ENCODE data around the gene CPT1A. TPM values are rescaled to one million over a fixed set of nuclear protein-coding genes. Genes with fewer than 3 reads are reported as not detected.

CPT1A gene
- total RNA-seq, 1 donor from 2014 or later: 76.3 TPM

DNA sequence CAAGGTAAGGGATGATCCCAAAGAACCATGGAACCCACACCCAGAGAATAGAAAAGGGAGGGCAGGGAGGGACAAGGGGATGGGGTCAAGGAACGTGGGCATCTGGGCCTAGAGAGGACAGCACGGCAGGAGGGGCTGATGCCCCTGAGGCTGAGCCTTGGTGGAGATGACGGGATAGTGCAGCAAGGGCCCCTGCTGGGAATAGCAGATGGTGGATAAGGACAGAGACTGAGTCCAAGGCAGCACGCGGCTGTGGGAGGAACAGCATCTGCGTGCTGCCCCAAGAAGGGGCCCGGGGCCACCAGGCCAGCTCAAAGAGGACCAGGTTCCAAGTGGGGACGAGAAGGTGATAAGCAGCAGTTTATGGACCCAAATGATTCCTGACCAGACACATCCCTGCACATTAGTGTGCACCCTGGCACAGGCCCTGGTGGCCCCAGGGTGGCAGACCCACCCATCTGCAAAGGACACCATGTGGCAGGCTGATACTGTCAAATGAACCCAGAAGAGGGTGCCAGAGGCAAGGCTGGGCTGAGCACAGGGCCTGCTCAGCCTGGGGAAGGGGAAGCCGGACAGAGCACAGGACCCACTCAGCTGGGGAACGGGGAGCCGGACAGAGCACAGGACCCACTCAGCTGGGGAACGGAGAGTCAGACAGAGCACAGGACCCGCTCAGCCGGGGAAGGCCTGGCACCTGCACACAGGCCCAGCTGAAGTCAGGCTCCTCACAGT is 77.6 kb downstream of the CPT1A start:
- Histone ChIP-seq H3K4me1 (no peaks in the 10 kb centered on the region), H3K4me3 (no peak overlapping the region), H3K9me3 (no peaks in the 10 kb centered on the region), H3K36me3 (peaks cover 88 to 95% of the 10 kb centered on the region in 2 donors), H3K27ac (no peak overlapping the region), H3K27me3 (no peaks in the 10 kb centered on the region)
- no peak for DNase-seq (ENCODE audit: low spot score in 2 of 2)
- TF ChIP-seq, protein P1, sequence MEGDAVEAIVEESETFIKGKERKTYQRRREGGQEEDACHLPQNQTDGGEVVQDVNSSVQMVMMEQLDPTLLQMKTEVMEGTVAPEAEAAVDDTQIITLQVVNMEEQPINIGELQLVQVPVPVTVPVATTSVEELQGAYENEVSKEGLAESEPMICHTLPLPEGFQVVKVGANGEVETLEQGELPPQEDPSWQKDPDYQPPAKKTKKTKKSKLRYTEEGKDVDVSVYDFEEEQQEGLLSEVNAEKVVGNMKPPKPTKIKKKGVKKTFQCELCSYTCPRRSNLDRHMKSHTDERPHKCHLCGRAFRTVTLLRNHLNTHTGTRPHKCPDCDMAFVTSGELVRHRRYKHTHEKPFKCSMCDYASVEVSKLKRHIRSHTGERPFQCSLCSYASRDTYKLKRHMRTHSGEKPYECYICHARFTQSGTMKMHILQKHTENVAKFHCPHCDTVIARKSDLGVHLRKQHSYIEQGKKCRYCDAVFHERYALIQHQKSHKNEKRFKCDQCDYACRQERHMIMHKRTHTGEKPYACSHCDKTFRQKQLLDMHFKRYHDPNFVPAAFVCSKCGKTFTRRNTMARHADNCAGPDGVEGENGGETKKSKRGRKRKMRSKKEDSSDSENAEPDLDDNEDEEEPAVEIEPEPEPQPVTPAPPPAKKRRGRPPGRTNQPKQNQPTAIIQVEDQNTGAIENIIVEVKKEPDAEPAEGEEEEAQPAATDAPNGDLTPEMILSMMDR (IDR thresholded peaks at IDR 0.05): peak in 1 of 3 experiments; percentile 6
- intact Hi-C loops (cut with DNase I): no loop called here

DNA sequence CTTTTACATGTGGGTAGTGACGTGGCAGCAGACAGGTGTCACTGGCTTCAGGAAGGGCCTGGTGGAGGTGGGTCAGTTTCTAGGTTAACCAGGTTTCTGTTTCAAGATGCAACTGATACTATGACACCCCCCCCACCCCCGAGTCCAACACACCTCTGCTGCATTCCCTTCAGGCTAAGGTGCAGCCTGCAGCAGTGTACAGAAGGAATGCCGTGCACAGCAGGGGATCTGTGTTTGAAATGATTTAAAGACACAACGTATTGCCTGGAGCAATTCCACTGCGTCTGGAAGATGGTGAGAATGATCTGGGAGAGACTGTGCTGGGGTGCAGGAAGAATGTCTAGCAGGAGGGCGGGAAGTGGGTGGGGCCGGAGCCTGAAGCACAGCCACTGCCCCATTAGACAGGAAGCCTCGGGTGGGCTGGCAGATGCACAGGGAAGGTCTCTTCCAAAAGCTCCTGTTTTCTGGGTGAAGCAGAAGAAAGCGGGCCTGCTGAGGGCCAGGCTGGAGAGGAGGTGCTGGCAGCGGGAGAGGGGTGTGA is 78.5 kb downstream of the CPT1A start:
- H3K36me3 ChIP-seq: peaks cover 90 to 95% of the 10 kb centered on the region in 2 donors
- DNase-seq (ENCODE audit: low spot score in 2 of 2): no peak

DNA sequence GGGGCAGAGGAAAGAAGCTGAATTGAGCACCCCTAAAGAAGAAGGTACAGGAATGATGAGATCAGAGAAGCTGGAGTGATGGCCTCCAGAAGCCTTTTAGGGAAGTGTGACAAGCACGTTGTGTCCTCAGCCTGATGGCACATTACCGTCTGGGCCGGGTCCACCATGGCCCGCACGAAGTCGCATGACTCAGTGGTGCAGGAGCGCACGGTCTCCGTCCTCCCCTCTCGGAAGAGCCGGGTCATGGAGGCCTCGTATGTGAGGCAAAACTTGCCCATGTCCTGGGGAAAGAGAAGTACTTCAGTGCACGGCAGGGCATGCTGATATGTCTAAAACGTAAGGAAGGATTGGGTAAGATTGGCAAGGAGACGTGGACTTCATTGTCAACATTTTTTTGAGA is 79.2 kb downstream of the CPT1A start:
- H3K9me3 ChIP-seq: no peaks in the 10 kb centered on the region
- intact Hi-C loops (cut with DNase I): no loop called here
- H3K4me1 ChIP-seq: no peaks in the 10 kb centered on the region
- H3K4me3 ChIP-seq: no peak overlapping the region
- DNase-seq (ENCODE audit: low spot score in 2 of 2): no peak
- no peak overlapping the region for H3K27ac ChIP-seq
- TF ChIP-seq, protein P1 (IDR thresholded peaks at IDR 0.05): no peak
- H3K27me3 ChIP-seq: no peaks in the 10 kb centered on the region
- peaks cover 93 to 99% of the 10 kb centered on the region in 2 donors for H3K36me3 ChIP-seq

More for the DNA sequence above, 78.5 kb downstream of the CPT1A start:
- Histone ChIP-seq H3K4me1 (no peaks in the 10 kb centered on the region), H3K27ac (no peak overlapping the region), H3K4me3 (no peak overlapping the region), H3K27me3 (no peaks in the 10 kb centered on the region), H3K9me3 (no peaks in the 10 kb centered on the region)
- TF ChIP-seq, protein P1 (IDR thresholded peaks at IDR 0.05): no peak
- intact Hi-C loops (cut with DNase I): no loop called here

DNA sequence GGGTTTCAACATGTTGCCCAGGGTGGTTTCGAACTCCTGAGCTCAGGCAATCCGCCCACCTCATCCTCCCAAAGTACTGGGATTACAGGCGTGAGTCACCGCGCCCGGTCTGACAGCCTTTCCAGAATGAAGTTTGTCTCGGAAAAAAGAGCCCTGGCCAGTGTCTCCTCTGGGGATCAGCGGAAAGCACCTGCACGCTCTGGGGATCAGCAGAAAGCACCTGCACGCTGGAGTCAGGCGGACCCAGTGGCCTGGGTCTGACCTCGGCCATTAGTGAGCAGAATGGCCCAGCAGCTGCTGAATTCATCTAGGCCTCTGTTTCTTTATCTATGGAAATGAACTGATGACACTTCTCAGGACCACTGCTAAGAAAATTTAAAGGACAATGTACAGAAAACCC is 79.9 kb downstream of the CPT1A start:
- Histone ChIP-seq H3K27ac (no peak overlapping the region), H3K4me1 (no peaks in the 10 kb centered on the region), H3K9me3 (no peaks in the 10 kb centered on the region), H3K4me3 (no peak overlapping the region), H3K27me3 (no peaks in the 10 kb centered on the region), H3K36me3 (peaks cover 93 to 99% of the 10 kb centered on the region in 2 donors)
- no peak for DNase-seq (ENCODE audit: low spot score in 2 of 2)
- intact Hi-C loops (cut with DNase I): no loop called here
- TF ChIP-seq, protein P1 (IDR thresholded peaks at IDR 0.05): no peak

DNA sequence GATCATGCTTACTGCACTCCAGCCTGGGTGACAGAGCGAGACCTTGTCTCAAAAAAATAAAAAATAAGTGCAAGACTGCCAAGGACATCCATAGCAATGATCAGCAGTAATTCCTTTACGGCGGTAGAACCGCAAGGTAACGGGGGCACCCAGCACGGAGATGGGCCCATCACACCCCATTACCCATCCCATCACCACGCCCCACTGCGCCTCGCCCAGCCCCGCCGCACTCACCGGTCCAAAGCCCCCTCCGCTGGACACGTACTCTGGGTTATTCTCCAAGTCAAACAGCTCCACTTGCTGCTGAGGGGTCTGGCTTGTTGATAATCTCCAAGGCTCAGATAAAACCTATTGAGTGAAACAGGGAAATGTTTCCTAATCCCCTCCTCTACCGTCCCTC is 81.7 kb downstream of the CPT1A start:
- H3K36me3 ChIP-seq: peaks cover 93 to 98% of the 10 kb centered on the region in 2 donors
- H3K4me3 ChIP-seq: no peak overlapping the region
- intact Hi-C loops (cut with DNase I): no loop called here
- H3K27me3 ChIP-seq: no peaks in the 10 kb centered on the region
- H3K4me1 ChIP-seq: no peaks in the 10 kb centered on the region
- TF ChIP-seq, protein P1 (IDR thresholded peaks at IDR 0.05): no peak
- H3K27ac ChIP-seq: no peak overlapping the region
- no peaks in the 10 kb centered on the region for H3K9me3 ChIP-seq
- DNase-seq (ENCODE audit: low spot score in 2 of 2): no peak

Data from ascending aorta (tissue), 2 donors.